ENCODE measurements around the gene TSPY4.
"Not testable (repeated sequence)": the region's sequence is repeated elsewhere in the genome, so short reads cannot be mapped to it uniquely, and the experiment has no call there.

The TSPY4 gene

GRCh38 chrY:9337164-9337563 lies at the start of gene TSPY4:
Gene TSPY4 (plus strand): TSS chrY:9337464. CDS start chrY:9337510, 46 bp downstream.
- DNase-seq, result not testable (repeated sequence)

- no peak for DNase-seq
These were observed 16.3 kb upstream of the TSPY4 start for GRCh38 chrY:9320996-9321395.

GRCh38 chrY:9357497-9357896 lies 20.2 kb downstream of the TSPY4 start, which contains the start of gene TSPY8:
Gene TSPY8 (plus strand): TSS chrY:9357797. CDS start chrY:9357843, 46 bp downstream.
- DNase-seq, result not testable (repeated sequence)
